Measurements from ENCODE around the gene C17orf50. TPM values are rescaled to one million over a fixed set of nuclear protein-coding genes. Genes with fewer than 3 reads are reported as not detected.

Gene C17orf50
- total RNA-seq, 1 donor from 2014 or later, result not detected

GRCh38 chr17:35788477-35789368 lies 28.0 kb downstream of the C17orf50 start:
- DNase-seq, result no peak

GRCh38 chr17:35790841-35791240 lies 30.2 kb downstream of the C17orf50 start:
- no peak for DNase-seq

- no peak for DNase-seq
Measured at GRCh38 chr17:35791681-35792350, 31.1 kb downstream of the C17orf50 start.

- DNase-seq, result no peak
Measured at GRCh38 chr17:35793257-35793656, 32.6 kb downstream of the C17orf50 start.

GRCh38 chr17:35795007-35795870 lies 34.6 kb downstream of the C17orf50 start, which contains the start of gene MMP28:
Gene MMP28, minus strand, starts transcription at chr17:35795641. Its CDS starts 264 bp downstream, at chr17:35795377.
- peak; percentile 32 for DNase-seq

GRCh38 chr17:35795871-35796265 lies 35.2 kb downstream of the C17orf50 start:
- no peak for DNase-seq

GRCh38 chr17:35796942-35797341 lies 36.3 kb downstream of the C17orf50 start:
- DNase-seq, result no peak

GRCh38 chr17:35797370-35797769 lies 36.7 kb downstream of the C17orf50 start:
- no peak for DNase-seq

GRCh38 chr17:35797918-35798317 lies 37.2 kb downstream of the C17orf50 start:
- no peak for DNase-seq

GRCh38 chr17:35799942-35800341 lies 39.3 kb downstream of the C17orf50 start:
- DNase-seq, result peak; percentile 91

GRCh38 chr17:35801583-35802224 lies 41.0 kb downstream of the C17orf50 start:
- peak; percentile 79 for DNase-seq

GRCh38 chr17:35804658-35805192 lies 44.0 kb downstream of the C17orf50 start:
- DNase-seq, result peak; percentile 89

- no peak for DNase-seq
Measured at GRCh38 chr17:35807371-35808144, 46.9 kb downstream of the C17orf50 start.

- no peak for DNase-seq
Measured at GRCh38 chr17:35808240-35808961, 47.7 kb downstream of the C17orf50 start.

GRCh38 chr17:35808962-35809854 lies 48.5 kb downstream of the C17orf50 start, which contains the start of gene TAF15:
Gene TAF15, plus strand, starts transcription at chr17:35809484. Its CDS starts 86 bp downstream, at chr17:35809570.
- peak; percentile 99 for DNase-seq

- no peak for DNase-seq
Measured at GRCh38 chr17:35809855-35810461, 49.3 kb downstream of the C17orf50 start.

GRCh38 chr17:35811759-35812158 lies 51.1 kb downstream of the C17orf50 start:
- no peak for DNase-seq

GRCh38 chr17:35812456-35812855 lies 51.8 kb downstream of the C17orf50 start:
- DNase-seq, result no peak

Data from tongue (tissue), 2 donors.